Kidney (tissue), 14 donors: ENCODE data around the gene SLFN14. TPM values are rescaled to one million over a fixed set of nuclear protein-coding genes. Genes with fewer than 3 reads are reported as not detected.

Experiments used
- DNase-seq, 5 donors: peaks; one replicate each; pipeline ENCODE4 v3.0.0-alpha.2; 2013 to 2020
- FAIRE-seq: peaks from 2 replicates; lab custom pipeline; 2012; peaks lifted over from hg19 to GRCh38; lab: Jason Lieb, UNC
- H3K27ac ChIP-seq, 2 donors: one replicate each; pipeline ENCODE4 v1.7.0; 2013; ENCODE audit warnings: low read depth in 2 of 2, low read length in 2 of 2, inconsistent platforms in 1 of 2
- H3K27me3 ChIP-seq: one replicate; pipeline ENCODE4 v1.7.1; 2013; ENCODE audit warnings: low read length, inconsistent platforms; ENCODE audit not compliant: control insufficient read depth, insufficient read depth
- H3K36me3 ChIP-seq, 3 donors: one replicate each; pipeline versions ENCODE4 v1.7.0 to v1.7.1; 2013; ENCODE audit warnings: low read length in 3 of 3, control low read depth in 1 of 3, inconsistent platforms in 1 of 3; ENCODE audit not compliant: insufficient read depth in 3 of 3, control insufficient read depth in 2 of 3
- H3K4me1 ChIP-seq, 3 donors: one replicate each; pipeline versions ENCODE4 v1.7.0 to v1.7.1; 2013; ENCODE audit warnings: low read length in 3 of 3, inconsistent platforms in 1 of 3, low read depth in 1 of 3; ENCODE audit not compliant: control insufficient read depth in 2 of 3, insufficient read depth in 2 of 3
- H3K4me3 ChIP-seq, 3 donors: one replicate each; pipeline versions ENCODE4 v1.7.0 to v1.8.1; 2013; ENCODE audit warnings: low read length in 3 of 3, control low read depth in 1 of 3, inconsistent platforms in 1 of 3
- H3K9ac ChIP-seq, 3 donors: one replicate each; pipeline versions ENCODE4 v1.7.0 to v1.7.1; 2013; ENCODE audit warnings: low read length in 3 of 3, control low read depth in 1 of 3, inconsistent platforms in 1 of 3
- H3K9me3 ChIP-seq, 3 donors: one replicate each; pipeline versions ENCODE4 v1.7.0 to v1.7.1; 2013; ENCODE audit warnings: low read length in 3 of 3, control low read depth in 1 of 3, inconsistent platforms in 1 of 3; ENCODE audit not compliant: control insufficient read depth in 2 of 3, insufficient read depth in 1 of 3
- CTCF ChIP-seq: IDR thresholded peaks from 3 replicates; pipeline ENCODE4 v1.5.1; 2012; ENCODE audit warnings: mild to moderate bottlenecking, moderate library complexity, borderline replicate concordance; ENCODE audit not compliant: insufficient read depth; ENCODE audit errors: extremely low read depth
- intact Hi-C: fragments of 100-400 bp; cut with DNase I; formaldehyde crosslinking; loops from one replicate; pipeline ENCODE4 v1.11.1; 2022
- polyA plus RNA-seq: library from polyadenylated mRNA; stranded (reverse); fragments of 350-450 nt; fragmentation: Illumina TruSeq; extraction: RNeasy Lipid Tissue Mini Kit (QIAGEN cat#74804); gene quantifications from one replicate; pipeline ENCODE4 v1.2.3, GENCODE V29; 2014; ENCODE audit warnings: low read depth, low replicate concordance; ENCODE audit not compliant: insufficient read depth
- total RNA-seq: library from RNA; stranded (reverse); fragmentation: NEBNext Ultra II Directional; extraction: Animal tissue kit (Norgen Biotek cat#: 25700); gene quantifications from one replicate; pipeline ENCODE4 v1.2.1, GENCODE V29; 2021
- donor health status: control.
- donor health status: control.
- donor health status: control.
- donor health status: control.
- donor health status: control.
- donor health status: DM: yes; HTN: yes; CAD: no.
- donor health status: Normal renal cell carcinoma (clear cell type).

SLFN14 gene
- total and polyA plus RNA-seq, 2 donors from 2014 or later = 0.09 TPM; not detected in 1

DNA sequence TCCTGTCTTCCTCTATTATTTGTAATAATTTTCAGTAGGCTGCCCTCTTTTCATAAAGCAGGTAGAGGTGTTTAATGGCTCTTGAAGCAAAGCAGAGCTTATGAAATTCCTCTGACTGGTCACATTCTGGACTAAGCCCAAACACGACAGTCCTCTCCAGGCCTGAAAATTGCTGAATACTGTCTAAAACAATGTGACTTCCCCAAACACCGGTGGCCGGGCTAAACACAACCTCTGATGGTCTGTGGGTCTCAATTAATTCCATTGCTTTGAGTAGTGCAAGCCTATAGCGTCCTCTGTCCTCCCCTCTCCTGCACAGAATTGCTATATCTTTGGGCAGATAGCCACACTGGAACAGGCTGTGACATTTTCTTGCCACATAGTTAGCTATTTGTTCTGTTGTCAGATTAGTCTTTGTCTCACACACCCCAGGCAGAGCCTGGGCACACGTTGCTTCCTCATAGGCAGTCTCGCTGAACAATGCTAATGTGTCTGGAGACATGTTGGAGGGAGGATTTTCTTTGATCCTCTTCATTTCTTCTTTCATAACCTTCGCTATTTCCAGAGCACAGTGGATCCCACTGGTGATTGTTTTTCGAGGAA lies 12.3 kb downstream of the SLFN14 start:
- Histone ChIP-seq H3K9me3 (no peaks in the 10 kb centered on the region), H3K9ac (no peak overlapping the region), H3K4me3 (no peak overlapping the region), H3K36me3 (no peaks in the 10 kb centered on the region), H3K4me1 (no peaks in the 10 kb centered on the region), H3K27ac (no peak overlapping the region), H3K27me3 (no peaks in the 10 kb centered on the region)
- no peak for DNase-seq
- intact Hi-C loops = no loop called here
- no peak for TF ChIP-seq CTCF
- no peak for FAIRE-seq

- no peak for DNase-seq
- H3K27ac ChIP-seq = no peak overlapping the region
- H3K4me3 ChIP-seq = no peak overlapping the region
- no peak for TF ChIP-seq CTCF
- H3K36me3 ChIP-seq = no peaks in the 10 kb centered on the region
- no peaks in the 10 kb centered on the region for H3K27me3 ChIP-seq
- no peaks in the 10 kb centered on the region for H3K4me1 ChIP-seq
- no peak for FAIRE-seq
- no peaks in the 10 kb centered on the region for H3K9me3 ChIP-seq
- intact Hi-C loops = no loop called here
- no peak overlapping the region for H3K9ac ChIP-seq
Observed at GRCh38 chr17:35546487-35546886, 14.1 kb downstream of the SLFN14 start.

GRCh38 chr17:35545150-35545549 lies 15.5 kb downstream of the SLFN14 start:
- Histone ChIP-seq H3K4me3 (no peak overlapping the region), H3K36me3 (no peaks in the 10 kb centered on the region), H3K9me3 (no peaks in the 10 kb centered on the region), H3K27me3 (no peaks in the 10 kb centered on the region), H3K4me1 (no peaks in the 10 kb centered on the region), H3K9ac (no peak overlapping the region), H3K27ac (no peak overlapping the region)
- intact Hi-C loops = no loop called here
- DNase-seq = no peak
- TF ChIP-seq CTCF = no peak
- FAIRE-seq = no peak

GRCh38 chr17:35543856-35544255 lies 16.8 kb downstream of the SLFN14 start:
- FAIRE-seq = no peak

More at GRCh38 chr17:35543856-35544255, 16.8 kb downstream of the SLFN14 start:
- no peak for DNase-seq
- intact Hi-C loops = no loop called here
- H3K4me1 ChIP-seq = no peaks in the 10 kb centered on the region
- no peak overlapping the region for H3K4me3 ChIP-seq
- H3K27ac ChIP-seq = no peak overlapping the region
- TF ChIP-seq CTCF = no peak
- H3K36me3 ChIP-seq = no peaks in the 10 kb centered on the region
- no peaks in the 10 kb centered on the region for H3K27me3 ChIP-seq
- H3K9ac ChIP-seq = no peak overlapping the region
- H3K9me3 ChIP-seq = no peaks in the 10 kb centered on the region
